Femur (tissue), 1 donor: ENCODE measurements around the gene NECAB2.

Source experiments
- DNase-seq: peaks from one replicate; pipeline ENCODE4 v3.0.0-alpha.2; 2017

The NECAB2 gene

GRCh38 chr16:83968306-83968851 lies 335 bp downstream of the NECAB2 start:
- DNase-seq, result no peak

GRCh38 chr16:83968891-83969649 lies 1.0 kb downstream of the NECAB2 start:
- DNase-seq, result no peak

GRCh38 chr16:83969771-83970429 lies 1.9 kb downstream of the NECAB2 start:
- no peak for DNase-seq

GRCh38 chr16:83970430-83970815 lies 2.4 kb downstream of the NECAB2 start:
- DNase-seq, result no peak

GRCh38 chr16:83971165-83972130 lies 3.4 kb downstream of the NECAB2 start:
- DNase-seq, result no peak

- DNase-seq, result no peak
These were observed 4.4 kb downstream of the NECAB2 start for GRCh38 chr16:83972256-83973008.

- no peak for DNase-seq
These were observed 5.0 kb downstream of the NECAB2 start for GRCh38 chr16:83973077-83973476.

- no peak for DNase-seq
These were observed 5.7 kb downstream of the NECAB2 start for GRCh38 chr16:83973581-83974385.

GRCh38 chr16:83974475-83974874 lies 6.4 kb downstream of the NECAB2 start:
- DNase-seq, result no peak

- no peak for DNase-seq
These were observed 7.7 kb downstream of the NECAB2 start for GRCh38 chr16:83975590-83976260.

- no peak for DNase-seq
These were observed 9.2 kb downstream of the NECAB2 start for GRCh38 chr16:83977056-83977815.

- DNase-seq, result no peak
These were observed 10.4 kb downstream of the NECAB2 start for GRCh38 chr16:83978401-83978904.

GRCh38 chr16:83979441-83979840 lies 11.4 kb downstream of the NECAB2 start:
- DNase-seq, result no peak

GRCh38 chr16:83980794-83981193 lies 12.8 kb downstream of the NECAB2 start:
- DNase-seq, result no peak

GRCh38 chr16:83981799-83982198 lies 13.8 kb downstream of the NECAB2 start:
- DNase-seq, result no peak

- DNase-seq, result no peak
These were observed 15.4 kb downstream of the NECAB2 start for GRCh38 chr16:83983491-83983890.

- no peak for DNase-seq
These were observed 21.3 kb downstream of the NECAB2 start for GRCh38 chr16:83989300-83989699.

GRCh38 chr16:83990492-83990891 lies 22.4 kb downstream of the NECAB2 start:
- DNase-seq, result no peak

- no peak for DNase-seq
These were observed 24.6 kb downstream of the NECAB2 start for GRCh38 chr16:83992624-83993023.

- peak; percentile 44 for DNase-seq
These were observed 26.0 kb downstream of the NECAB2 start for GRCh38 chr16:83994087-83994486.
